Measurements from ENCODE around the gene SUGCT.

The SUGCT gene

GRCh38 chr7:40811666-40812065, 676.9 kb downstream of the SUGCT start:
- DNase-seq (ENCODE audit: low read depth in 1 of 2, low spot score in 1 of 2) = no peak

GRCh38 chr7:40815022-40815421, 680.2 kb downstream of the SUGCT start:
- no peak for DNase-seq (ENCODE audit: low read depth in 1 of 2, low spot score in 1 of 2)
- Histone ChIP-seq H3K27me3 (ENCODE audit: insufficient read depth, poor library complexity, severe bottlenecking) (no peaks in the 10 kb centered on the region), H3K4me3 (replicated peaks; ENCODE audit: insufficient read depth, low read length) (no peak overlapping the region), H3K27ac (replicated peaks) (no peak overlapping the region)
- TF ChIP-seq REST (IDR thresholded peaks at IDR 0.05; ENCODE audit: insufficient replicate concordance, low read depth) (no peak), GABPA (IDR thresholded peaks at IDR 0.05; ENCODE audit: low read depth) (no peak), SPI1 (IDR thresholded peaks at IDR 0.05; ENCODE audit: borderline replicate concordance, low read depth) (no peak)
- TF ChIP-seq, protein P1, sequence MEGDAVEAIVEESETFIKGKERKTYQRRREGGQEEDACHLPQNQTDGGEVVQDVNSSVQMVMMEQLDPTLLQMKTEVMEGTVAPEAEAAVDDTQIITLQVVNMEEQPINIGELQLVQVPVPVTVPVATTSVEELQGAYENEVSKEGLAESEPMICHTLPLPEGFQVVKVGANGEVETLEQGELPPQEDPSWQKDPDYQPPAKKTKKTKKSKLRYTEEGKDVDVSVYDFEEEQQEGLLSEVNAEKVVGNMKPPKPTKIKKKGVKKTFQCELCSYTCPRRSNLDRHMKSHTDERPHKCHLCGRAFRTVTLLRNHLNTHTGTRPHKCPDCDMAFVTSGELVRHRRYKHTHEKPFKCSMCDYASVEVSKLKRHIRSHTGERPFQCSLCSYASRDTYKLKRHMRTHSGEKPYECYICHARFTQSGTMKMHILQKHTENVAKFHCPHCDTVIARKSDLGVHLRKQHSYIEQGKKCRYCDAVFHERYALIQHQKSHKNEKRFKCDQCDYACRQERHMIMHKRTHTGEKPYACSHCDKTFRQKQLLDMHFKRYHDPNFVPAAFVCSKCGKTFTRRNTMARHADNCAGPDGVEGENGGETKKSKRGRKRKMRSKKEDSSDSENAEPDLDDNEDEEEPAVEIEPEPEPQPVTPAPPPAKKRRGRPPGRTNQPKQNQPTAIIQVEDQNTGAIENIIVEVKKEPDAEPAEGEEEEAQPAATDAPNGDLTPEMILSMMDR (IDR thresholded peaks at IDR 0.05; ENCODE audit: insufficient read depth, low read length) = no peak

More at GRCh38 chr7:40811666-40812065, 676.9 kb downstream of the SUGCT start:
- Histone ChIP-seq H3K27ac (replicated peaks) (no peak overlapping the region), H3K4me3 (replicated peaks; ENCODE audit: insufficient read depth, low read length) (no peak overlapping the region), H3K27me3 (ENCODE audit: insufficient read depth, poor library complexity, severe bottlenecking) (no peaks in the 10 kb centered on the region)
- TF ChIP-seq POLR2AphosphoS5 (IDR thresholded peaks at IDR 0.05; ENCODE audit: low read depth) = no peak

GRCh38 chr7:40815512-40815911, 680.7 kb downstream of the SUGCT start:
- no peak overlapping the region for H3K27ac ChIP-seq (replicated peaks)
- DNase-seq (ENCODE audit: low read depth in 1 of 2, low spot score in 1 of 2) = no peak
- no peak overlapping the region for H3K4me3 ChIP-seq (replicated peaks; ENCODE audit: insufficient read depth, low read length)
- H3K27me3 ChIP-seq (ENCODE audit: insufficient read depth, poor library complexity, severe bottlenecking) = no peaks in the 10 kb centered on the region
- TF ChIP-seq, protein P1 (IDR thresholded peaks at IDR 0.05; ENCODE audit: insufficient read depth, low read length) = no peak
- no peak for TF ChIP-seq REST (IDR thresholded peaks at IDR 0.05; ENCODE audit: insufficient replicate concordance, low read depth)
- TF ChIP-seq GABPA (IDR thresholded peaks at IDR 0.05; ENCODE audit: low read depth) = no peak
- TF ChIP-seq SPI1 (IDR thresholded peaks at IDR 0.05; ENCODE audit: borderline replicate concordance, low read depth) = no peak
- no peak for TF ChIP-seq POLR2AphosphoS5 (IDR thresholded peaks at IDR 0.05; ENCODE audit: low read depth)

DNA sequence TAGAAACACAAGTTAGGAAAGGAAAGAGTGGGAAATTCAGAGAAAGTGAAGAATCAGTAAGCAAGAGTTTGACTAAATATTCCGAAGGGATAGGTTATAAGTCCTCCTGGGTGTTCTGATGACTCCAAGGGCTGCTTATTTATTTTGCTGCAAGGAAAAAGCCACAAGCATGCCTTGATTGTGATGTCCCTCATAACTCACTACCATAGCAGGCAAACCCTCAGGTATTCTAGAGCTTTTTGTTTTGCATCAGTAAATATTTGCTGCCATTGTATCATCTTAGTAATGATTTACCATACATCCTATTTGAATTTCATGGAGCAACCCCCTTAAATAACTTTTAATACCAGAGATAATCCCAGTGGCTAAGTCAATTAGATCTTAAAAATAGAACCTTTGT, 688.1 kb downstream of the SUGCT start:
- TF ChIP-seq GABPA (IDR thresholded peaks at IDR 0.05; ENCODE audit: low read depth) = no peak
- TF ChIP-seq, protein P1 (IDR thresholded peaks at IDR 0.05; ENCODE audit: insufficient read depth, low read length) = no peak
- TF ChIP-seq REST (IDR thresholded peaks at IDR 0.05; ENCODE audit: insufficient replicate concordance, low read depth) = no peak
- no peak for TF ChIP-seq SPI1 (IDR thresholded peaks at IDR 0.05; ENCODE audit: borderline replicate concordance, low read depth)
- no peak for TF ChIP-seq POLR2AphosphoS5 (IDR thresholded peaks at IDR 0.05; ENCODE audit: low read depth)
- Histone ChIP-seq H3K4me3 (replicated peaks; ENCODE audit: insufficient read depth, low read length) (no peak overlapping the region), H3K27me3 (ENCODE audit: insufficient read depth, poor library complexity, severe bottlenecking) (no peaks in the 10 kb centered on the region), H3K27ac (replicated peaks) (no peak overlapping the region)
- DNase-seq (ENCODE audit: low read depth in 1 of 2, low spot score in 1 of 2) = no peak
